Endometrium (tissue), 2 donors: ENCODE data around the gene ZBTB45.

Source experiments
- FAIRE-seq: peaks from 2 replicates; lab custom pipeline; 2012; peaks lifted over from hg19 to GRCh38; lab: Jason Lieb, UNC
- donor health status: control.
- donor health status: control.

The ZBTB45 gene

DNA sequence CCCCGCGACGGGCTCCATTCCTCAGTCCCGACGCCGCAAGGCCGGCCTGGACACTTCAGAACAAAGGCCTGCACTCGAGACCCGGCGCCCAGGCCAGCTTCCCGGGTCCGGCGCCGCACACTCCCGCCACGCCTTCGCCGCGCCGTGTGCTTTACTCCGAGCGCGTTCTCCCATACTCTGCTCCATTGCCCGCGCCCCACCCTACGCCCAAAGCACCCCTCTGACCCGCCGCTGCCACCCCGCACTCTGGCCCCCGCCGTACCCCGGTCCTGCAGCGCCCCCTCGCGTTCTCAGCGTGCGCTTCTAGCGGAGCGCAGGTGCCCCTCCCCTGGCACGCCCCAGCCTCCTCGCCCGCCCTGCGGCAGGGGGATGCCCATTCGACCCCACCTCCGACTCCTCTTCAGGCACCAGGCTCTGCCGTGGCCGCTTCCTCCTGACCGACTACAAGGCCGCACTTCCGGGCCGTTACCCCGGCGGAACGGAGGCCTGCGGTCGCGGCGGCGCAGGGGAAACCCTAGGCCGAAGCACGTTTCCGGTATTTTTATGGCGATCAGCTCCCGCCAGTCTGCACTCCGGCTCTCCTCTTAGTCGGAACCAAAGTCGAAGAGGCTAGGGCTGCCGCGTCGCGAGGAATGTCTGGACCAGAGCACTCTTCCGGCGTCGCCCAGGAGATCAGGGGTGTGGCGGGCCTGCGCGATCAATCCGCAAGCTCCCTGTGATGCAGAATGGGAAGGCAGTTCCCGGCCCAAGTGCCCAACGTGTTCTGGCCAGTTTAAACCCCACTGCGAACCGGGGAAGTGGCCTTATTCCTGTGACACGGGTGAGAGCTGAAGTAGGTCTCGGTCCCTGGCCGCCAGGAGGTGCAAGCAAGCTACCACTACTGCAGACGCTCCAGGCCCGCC is at the start of gene ZBTB45:
Gene ZBTB45 (minus strand): TSS at position 456 of the 902 bp plus-strand sequence. CDS start 2,137 bp downstream, outside the sequence.
- peak; percentile 76 for FAIRE-seq

- FAIRE-seq: no peak
Measured at GRCh38 chr19:58568453-58569130, 49.0 kb upstream of the ZBTB45 start.

DNA sequence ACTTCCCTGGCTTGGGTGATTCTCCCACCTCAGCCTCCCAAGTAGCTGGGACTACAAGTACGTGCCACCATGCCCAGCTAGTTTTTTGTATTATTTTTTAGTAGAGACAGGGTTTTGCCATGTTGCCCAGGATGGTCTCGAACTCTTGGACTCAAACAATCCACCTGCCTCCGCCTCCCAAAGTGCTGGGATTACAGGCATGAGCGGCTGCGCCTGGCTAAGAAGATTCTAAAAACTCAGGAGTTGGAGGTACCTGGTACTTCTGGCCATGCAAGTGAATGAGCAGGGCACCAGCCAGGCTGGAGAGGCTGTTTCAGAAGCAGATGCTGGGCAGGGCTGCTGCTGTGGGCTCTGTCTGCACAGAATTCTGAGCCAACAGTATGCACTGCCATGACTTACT is 47.4 kb upstream of the ZBTB45 start:
- FAIRE-seq: no peak

GRCh38 chr19:58563823-58564222 is 44.2 kb upstream of the ZBTB45 start:
- no peak for FAIRE-seq

- no peak for FAIRE-seq
Measured at GRCh38 chr19:58563034-58563573, 43.5 kb upstream of the ZBTB45 start.

DNA sequence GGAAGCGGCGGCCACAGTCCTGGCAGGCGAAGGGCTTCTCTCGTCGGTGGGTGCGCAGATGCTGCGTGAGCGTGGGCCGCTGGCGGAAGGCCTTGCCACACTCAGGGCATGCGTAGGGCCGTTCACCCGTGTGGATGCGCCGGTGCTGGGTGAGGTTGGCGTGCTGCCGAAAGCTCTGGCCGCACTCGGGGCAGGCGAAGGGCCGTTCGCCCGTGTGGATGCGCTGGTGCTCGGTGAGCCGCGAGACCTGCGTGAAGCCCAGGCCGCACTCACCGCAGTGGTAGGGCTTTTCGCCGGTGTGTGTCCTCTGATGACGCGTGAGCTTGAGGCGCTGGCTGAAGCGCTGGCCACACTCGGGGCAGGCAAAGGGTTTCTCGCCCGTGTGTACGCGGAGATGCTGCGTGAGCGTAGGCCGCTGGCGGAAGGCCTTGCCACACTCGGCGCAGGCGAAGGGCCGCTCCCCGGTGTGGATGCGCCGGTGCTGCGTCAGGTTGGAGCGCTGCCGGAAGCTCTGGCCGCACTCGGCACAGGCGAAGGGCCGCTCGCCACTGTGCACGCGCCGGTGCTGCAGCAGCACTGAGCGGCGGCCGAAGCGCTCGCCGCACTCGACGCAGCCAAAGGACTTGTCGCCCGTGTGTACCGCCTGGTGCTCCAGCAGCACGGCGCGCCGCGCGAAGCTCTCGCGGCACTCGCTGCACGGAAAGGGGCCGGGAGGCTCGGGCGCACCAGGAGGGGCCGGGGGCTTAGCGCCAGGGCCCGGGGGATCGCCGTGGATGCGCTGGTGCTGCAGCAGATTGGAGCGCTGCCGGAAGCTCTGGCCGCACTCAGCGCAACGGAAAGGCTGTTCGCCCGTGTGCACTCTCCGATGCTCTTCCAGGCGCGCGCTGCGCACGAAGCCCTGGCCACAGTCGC is 42.8 kb upstream of the ZBTB45 start:
- FAIRE-seq: no peak

- no peak for FAIRE-seq
Measured at GRCh38 chr19:58561373-58562121, 41.9 kb upstream of the ZBTB45 start.

GRCh38 chr19:58560921-58561320 is 41.3 kb upstream of the ZBTB45 start:
- no peak for FAIRE-seq

- FAIRE-seq: no peak
Measured at GRCh38 chr19:58560007-58560887, 40.6 kb upstream of the ZBTB45 start.

DNA sequence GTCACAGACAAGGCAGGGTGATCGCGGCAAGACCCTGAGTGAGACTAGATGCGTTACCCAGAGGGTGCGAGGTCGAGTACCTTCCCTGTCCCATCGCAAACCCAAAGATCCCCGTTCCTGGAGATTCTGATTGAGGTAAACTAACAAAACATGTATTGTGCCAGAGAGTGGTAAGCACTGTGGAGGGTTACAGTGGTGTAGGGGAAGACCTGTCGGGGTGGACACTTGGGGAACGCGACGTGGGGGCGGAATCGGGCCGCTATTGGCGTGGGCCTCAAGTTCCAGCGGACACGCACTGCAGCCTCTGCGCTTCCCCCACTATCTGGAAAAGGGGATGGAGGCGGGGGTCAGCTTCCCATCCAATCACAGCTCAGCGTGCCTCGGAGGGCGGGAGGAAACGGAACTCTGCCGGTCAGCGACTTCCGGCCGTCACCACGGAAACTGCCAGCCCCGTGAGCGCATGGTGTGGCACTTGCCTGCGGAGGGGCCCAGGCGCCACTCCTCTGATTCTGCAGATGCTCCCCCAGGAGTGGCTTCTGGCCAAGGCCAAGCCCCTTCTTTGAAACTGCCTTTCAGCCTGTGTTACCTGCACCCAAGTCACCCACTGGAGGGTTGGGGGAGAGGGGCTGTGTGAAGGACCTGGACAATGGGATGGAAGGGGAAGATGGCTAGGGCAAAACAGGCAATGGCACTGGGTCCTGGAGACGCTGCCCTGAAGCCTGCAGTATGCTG is 39.8 kb upstream of the ZBTB45 start:
- FAIRE-seq: peak; percentile 81

DNA sequence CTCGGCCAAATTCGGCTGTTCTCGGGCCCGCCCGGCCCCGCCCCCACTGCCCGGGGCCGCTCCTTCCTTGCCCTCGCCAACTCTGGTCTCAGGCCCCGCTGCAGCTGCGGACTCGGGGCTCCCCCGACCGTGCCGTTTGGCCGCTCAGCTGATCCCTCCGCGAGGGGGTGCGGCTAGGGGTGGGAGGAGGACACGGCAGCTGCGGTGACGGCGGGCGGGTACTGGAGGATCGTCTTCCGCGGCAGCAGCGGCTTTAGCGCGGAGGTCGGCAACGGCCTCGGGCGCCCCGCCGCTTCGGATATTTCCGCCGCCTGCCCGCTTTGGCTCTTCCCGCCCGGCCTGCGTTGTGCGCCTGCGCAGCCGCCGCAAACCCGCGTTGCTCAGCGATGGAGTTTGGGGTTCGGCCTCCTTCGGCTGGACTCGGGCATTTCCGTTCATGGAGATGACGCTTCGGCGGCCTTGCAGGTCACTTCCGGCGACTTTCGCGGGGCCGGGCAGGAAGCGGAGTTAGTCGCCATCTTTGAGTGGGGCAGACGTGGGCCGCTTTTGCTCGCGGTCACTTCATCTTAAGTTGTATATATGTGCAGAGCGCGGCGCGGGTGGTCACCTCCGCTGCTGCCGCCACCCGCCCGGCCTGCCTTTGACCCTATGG is 39.1 kb upstream of the ZBTB45 start:
- peak; percentile 93 for FAIRE-seq

DNA sequence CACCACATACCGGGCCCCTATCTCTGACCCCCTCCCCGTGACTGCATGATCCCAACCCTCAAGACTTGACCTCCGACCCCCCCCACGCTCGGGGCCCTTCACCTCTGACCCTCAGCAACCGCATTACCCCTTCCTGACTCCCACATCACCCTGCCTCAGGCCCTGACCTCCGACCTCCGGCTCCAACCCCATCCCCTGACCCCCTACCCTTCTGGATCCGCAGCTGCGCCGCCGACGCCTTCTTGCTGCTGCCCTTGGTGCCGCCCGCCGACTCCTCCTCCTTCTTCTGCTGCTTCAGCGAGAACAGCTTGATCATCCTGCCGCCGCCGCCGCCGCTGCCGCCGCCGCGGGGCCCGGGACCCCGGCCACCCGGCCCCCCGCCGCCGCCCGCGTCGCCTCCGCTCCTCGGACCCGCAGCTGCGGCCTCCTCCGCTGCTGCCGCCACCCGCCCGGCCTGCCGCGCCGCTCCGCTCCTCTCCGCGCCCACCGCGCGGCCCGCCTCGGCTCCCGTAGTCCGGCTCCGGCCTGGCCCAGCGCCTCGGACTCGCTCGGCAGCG is 38.5 kb upstream of the ZBTB45 start, which contains the start of gene UBE2M:
Gene UBE2M (minus strand): TSS at position 546 of the 557 bp plus-strand sequence. CDS start 230 bp downstream, at position 316.
- FAIRE-seq: no peak

DNA sequence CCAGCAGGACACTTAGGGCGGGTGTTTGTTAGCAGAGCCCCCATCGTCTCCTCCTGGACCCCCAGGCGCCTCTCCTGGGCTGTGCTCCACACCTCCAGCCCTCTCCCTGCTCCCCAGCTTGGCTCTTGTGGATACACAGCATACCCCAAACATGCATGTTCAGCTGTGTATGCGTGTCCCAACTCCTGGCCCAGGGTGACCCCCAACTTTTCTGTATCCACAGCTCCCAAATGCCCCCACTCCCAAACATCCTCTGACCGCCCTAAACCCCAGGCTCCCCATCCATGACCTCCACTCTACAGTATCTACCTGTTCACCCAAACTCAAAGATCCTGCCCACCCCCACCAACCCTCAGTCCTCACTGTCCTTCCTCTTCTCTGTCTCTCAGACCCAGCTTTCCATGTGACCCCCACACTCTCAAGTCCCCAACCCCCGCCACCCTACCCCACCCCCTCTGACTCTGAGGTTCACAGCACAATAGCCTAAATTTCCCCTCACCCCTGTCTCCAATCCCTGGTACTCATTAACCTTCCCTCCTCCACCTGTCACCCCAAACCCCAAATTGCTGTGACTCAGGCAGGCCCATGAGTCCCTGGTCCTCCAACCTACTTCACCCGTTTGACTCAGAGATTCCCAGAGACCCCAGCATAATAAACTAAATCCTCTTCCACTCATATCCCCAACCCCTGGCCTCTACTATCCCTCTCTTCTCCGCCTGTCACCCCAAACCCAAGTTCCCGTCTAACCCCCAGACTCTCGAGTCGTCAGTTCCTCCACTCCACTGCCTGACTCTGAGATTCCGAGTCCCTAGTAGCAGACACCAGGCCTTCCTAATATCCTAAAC is 37.8 kb upstream of the ZBTB45 start:
- no peak for FAIRE-seq

DNA sequence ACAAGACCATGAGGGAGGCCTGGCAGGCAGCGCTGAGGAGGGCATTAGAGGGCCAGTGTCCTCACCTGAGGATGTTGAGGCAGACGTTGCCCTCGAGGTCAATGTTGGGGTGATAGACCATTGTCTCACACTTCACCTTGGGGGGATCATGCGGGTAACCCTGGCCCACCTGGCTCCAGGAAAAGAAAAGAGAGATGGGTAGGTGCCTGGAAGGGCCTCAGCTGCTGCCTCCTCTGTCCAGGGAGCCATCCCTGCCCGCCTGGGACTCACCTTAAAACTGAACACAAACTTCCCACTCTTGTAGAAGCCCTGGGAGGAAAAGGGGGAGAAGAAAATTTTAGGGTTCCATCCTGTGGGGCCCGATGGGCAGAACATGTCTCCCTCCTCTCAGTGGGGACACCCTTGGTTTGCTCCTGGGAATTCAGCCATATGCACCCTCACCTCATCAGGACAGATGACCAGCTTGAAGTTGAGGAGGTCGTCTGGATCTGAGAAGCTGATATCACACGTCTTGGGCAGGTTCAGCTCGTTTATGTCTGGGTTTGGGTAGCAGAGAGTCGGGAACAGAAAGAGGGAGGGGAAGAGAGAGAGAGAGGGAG is 37.1 kb upstream of the ZBTB45 start:
- no peak for FAIRE-seq

- FAIRE-seq: no peak
Measured at GRCh38 chr19:58555920-58556621, 36.5 kb upstream of the ZBTB45 start.

DNA sequence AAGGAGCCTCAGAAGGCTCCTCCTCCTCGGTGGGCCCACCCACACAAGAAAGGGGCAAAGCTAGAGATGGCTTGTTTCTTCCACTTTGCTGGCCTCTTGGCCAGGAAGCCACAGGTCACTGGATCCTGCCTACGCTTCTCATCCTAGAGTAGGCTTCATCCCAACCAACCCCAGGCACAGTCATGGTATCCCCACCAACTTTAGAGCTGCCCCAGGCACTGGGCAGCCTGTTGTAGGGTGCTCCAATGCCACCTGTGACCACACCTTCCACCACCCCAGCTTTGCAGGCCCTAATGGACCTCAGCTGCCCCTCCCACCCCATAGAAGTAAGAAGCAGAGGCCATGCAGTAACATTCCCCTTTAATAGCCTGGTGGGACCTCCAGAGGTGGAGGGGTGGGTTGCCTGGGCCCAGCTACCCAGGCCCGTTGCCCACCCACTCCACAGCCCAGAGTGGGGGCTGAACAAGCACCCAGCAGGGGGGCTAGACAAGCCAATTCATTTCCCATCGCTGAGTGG is 35.8 kb upstream of the ZBTB45 start:
- no peak for FAIRE-seq
